Activated CD8-positive, alpha-beta memory T cell treated with anti-CD3 and anti-CD28 coated beads for 4 hours (primary cell): ENCODE data around the gene EEFSEC.

Experiments
- DNase-seq, 2 donors: peaks; one replicate each; pipeline ENCODE4 v3.0.0-alpha.2; 2020; ENCODE audit warnings: low read depth in 2 of 2

The EEFSEC gene, protein sequence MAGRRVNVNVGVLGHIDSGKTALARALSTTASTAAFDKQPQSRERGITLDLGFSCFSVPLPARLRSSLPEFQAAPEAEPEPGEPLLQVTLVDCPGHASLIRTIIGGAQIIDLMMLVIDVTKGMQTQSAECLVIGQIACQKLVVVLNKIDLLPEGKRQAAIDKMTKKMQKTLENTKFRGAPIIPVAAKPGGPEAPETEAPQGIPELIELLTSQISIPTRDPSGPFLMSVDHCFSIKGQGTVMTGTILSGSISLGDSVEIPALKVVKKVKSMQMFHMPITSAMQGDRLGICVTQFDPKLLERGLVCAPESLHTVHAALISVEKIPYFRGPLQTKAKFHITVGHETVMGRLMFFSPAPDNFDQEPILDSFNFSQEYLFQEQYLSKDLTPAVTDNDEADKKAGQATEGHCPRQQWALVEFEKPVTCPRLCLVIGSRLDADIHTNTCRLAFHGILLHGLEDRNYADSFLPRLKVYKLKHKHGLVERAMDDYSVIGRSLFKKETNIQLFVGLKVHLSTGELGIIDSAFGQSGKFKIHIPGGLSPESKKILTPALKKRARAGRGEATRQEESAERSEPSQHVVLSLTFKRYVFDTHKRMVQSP

DNA sequence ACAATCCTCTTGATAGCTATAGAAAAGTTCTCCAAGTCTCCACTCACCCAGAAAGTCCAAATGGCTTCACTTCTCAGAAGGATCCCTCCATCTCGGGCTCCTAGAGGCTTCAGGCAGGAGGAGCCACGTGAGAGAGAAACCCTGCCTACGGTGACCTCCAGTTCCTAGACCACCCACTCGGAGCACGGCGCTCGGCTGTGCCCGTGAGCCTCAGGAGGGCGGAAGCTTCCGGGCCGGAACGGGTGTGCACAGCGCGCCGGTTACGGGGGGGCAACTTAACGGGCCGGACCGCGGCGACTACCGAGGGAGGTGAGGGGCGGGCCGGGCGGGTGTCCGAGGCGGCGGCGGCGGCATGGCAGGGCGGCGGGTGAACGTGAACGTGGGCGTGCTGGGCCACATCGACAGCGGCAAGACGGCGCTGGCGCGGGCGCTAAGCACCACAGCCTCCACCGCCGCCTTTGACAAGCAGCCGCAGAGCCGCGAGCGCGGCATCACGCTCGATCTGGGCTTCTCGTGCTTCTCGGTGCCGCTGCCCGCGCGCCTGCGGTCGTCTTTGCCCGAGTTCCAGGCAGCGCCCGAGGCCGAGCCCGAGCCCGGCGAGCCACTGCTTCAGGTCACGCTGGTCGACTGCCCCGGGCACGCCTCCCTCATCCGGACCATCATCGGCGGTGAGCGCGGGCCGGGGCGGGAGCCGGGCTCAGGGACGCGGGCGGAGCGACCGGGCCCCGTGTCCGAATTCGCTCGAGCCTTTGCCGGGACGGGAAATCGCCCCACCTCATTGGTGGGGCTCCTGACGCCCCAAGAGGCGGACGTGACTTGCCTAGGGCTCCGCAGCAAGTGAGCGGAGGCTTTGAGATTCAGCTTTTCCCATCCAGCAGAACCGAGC is at the start of gene EEFSEC:
EEFSEC (plus strand) TSS at position 326 of the 886 bp plus-strand sequence; CDS start at position 353, 27 bp downstream.
- peak; percentile 64 to 71 for DNase-seq

DNA sequence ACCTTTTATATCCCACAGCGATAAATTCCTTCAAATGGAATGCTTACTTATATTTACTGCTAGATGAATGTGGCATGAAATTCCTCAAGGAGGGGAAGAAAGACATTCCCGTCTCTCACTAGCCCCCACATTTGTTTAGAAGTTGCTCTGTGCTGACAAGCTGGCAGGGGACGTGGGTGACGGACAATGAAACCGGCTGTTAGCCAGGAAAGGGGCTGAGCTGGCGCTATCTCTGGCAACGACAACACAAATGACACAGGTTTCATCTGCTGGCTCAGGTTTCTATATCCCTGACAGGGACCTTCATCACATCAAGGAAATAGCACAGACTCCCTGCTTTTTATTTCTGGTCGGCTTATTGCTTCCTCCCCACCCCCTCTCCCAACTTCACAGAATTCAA is 45.4 kb upstream of the EEFSEC start:
- no peak for DNase-seq

DNA sequence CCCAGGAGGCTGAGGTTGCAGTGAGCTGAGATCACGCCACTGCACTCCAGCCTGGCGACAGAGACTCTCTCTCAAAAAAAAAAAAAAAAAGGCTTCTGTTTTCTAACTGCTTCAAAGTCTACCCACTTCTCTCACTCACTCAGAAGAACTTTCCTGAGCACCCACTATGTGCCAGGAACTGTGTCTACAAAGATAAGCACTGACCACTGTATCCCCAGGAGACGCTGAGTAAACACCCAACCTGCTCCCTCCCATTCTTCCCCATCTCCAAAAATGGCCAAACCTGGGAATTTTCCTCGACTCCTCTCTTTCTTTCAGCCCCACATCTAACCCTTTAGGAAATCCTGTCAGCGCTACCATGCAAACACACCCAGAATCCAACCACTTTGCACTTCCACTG is 42.1 kb upstream of the EEFSEC start:
- DNase-seq, result no peak

DNA sequence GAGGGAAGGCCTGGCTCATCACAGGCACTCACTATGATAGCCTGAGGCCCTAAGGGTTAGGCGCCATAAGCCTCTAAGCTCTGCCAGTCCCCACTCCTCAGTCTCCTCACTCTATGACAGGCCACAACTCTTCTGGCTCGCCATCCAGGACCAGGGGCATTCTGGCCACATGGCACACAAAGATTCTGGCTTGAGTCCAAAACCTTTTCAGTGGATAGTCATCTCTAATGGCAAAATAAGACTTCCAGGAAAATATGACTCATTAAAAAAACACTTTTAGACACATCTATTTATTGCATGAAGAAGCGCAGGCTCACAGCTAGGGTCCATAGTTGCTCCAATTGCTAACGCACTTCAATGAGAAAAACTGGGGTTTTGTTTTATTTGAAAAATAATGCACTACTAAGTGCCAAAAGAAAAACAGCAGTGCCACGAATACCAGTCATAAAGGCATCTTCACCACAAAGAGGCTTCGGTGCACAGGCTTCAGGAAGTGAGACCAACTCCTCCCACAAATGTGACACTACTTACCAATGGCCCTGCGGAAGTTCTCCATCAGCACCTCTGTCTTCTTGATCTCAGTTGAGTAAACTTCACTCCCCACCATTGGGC is 40.8 kb upstream of the EEFSEC start:
- no peak for DNase-seq

DNA sequence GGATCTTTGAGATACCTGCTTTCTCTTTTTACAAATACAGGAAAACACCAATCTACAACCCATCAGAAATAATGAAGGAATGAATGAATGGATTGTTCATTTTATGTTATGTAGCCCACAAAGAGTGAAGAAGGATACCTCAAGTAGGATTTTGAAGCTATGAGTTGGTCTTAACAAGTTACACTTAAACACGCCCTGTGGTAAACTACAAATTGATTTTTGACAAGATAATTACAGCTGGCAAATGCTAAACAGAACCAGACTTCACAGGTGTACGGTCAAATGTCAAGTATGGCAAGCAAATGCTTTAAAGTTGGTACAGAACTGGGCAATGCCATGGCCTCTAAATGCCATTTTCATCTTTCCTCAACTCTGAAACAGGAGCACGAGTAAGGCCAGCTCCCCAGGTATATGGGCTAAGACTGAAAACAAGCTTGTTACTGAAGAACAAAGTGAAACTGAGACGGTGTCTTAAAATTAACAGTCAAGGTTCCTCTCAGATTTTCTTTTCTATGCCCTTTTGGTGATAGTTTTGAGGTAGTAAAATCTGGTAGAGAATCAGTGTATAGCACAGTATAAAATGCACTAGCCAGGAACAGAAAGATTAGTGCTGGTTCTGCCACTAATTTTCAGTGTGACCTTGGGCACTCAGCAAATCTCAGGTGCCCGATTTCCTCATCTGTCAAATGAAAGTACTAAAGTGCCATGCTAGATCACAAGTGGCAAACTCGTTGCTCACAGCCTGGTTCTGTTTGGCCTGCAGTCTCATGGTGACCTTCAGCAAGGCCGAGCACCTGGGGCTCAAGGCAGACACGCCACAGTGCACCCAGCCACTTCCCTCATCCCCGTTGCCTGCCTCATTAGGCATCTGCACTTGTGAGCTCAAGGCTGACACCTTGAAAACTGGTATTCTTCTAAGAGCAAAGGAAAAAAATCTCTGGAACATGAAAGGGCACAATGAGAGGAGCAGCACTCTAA is 39.2 kb upstream of the EEFSEC start:
- DNase-seq, result no peak

DNA sequence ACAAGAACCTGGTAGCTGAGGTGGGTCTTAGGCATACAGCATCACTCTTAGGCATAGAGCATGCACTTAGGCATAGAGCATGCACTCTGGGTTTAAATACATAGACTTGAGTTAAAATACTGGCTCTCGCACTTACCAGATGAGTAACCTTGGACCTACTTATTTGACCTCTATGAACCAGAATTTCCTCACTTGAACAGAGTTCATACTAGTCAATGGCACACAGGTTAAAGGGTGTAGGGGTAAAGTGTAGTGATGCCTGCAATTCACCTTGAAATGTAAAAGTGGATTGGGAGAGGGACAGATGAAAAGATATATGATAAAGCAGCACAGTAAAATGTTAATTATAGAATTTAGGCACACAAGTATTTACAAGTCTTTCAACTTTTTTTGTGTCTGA is 31.3 kb upstream of the EEFSEC start:
- no peak for DNase-seq

DNA sequence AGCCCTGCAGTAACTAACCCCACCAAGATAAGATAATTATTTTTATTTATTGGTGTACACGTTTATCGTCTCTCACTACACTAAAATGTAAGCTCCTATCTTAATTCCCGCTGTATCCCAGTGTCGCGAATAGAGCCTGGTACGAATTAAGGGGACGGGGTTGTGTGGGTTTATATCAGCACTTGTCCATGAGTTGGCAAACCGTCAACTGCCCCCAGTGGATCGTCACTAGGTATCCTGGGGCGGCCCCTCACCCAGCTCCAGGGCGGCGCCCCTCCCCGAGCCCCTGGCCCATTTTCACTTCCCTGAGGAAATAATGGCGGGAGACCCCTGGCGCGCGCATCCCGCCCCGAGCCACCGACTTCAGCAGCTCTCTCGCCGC is 30.1 kb upstream of the EEFSEC start:
- DNase-seq, result no peak

DNA sequence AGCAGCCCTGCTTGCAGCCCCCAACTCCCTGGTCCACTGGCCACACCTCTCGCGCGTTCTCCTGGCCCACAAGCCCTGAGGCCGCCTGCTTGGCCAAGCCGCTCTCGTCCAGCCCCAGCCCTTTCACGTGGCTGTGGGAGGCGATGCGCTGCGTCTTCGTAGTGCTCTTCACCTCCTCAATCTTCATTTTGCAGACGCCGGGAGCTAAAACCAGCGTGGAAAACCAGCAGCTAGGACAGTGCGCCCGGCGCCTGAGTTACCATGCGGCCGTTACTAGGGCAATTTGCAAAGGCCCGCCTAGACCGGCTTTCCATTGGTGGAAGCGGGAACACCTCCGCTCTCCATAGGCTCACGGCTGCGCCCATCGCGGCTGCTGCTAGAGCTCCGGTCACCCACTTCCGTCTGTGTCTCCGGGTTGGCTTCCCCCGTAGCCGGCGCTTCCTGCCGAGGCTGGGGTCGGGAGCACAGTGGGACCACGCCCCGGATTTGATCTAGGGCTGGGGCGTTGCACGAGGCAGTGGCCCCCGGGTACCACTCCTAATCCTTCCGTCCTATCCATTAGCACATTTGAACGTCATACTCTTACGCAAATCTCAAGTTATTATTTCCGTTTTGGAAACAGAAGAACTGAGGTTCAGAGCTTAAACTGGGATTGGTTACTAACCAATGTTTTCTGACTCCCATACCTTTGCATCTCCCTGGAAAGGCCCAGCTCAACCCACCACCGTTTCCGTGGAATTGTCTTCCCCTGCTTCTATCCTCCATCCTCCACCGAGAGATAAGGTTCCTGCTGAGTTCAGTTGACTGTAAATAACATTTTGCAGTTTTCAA is 29.5 kb upstream of the EEFSEC start, which contains the start of gene RUVBL1:
RUVBL1 (minus strand) TSS at position 275 of the 831 bp plus-strand sequence; CDS start at position 187, 88 bp downstream.
- peak; percentile 90 to 94 for DNase-seq

DNA sequence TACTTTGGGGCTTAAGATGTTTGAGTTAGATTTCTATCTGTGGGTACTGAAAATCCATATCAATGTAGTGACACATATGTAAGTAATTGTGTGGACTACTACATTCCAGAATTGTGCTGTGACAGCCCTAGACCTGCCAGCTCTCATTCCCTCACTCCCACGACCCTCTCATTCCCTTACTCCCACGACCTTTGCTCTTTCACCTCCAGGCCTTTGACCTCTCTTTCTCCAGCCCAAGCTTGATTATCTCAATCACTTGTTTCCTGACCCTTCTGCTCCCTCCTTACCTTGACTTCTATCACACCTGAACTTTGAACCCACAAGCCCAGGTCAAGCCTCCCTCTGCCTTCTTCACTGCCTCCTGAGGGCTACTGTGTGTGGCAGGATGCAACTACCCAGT is 26.0 kb upstream of the EEFSEC start:
- DNase-seq, result no peak

DNA sequence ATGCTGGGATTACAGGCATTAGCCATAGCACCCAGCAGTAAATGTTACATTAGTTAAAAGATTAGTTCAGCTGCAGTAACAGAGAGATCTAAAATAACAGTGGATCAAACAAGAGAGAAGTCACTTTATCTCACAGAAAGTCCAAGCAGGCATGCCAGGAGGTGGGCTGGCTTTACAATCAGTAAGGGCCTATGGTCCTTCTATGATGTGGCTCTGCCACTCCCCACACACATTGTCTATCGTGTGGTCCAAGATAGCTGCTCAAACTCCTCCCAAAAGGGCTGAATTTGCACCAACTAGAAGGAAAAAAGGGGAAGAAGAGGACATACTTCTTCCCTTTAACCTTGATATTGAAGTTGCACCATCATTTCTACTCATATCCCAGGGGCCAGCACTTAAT is 25.0 kb upstream of the EEFSEC start:
- no peak for DNase-seq

DNA sequence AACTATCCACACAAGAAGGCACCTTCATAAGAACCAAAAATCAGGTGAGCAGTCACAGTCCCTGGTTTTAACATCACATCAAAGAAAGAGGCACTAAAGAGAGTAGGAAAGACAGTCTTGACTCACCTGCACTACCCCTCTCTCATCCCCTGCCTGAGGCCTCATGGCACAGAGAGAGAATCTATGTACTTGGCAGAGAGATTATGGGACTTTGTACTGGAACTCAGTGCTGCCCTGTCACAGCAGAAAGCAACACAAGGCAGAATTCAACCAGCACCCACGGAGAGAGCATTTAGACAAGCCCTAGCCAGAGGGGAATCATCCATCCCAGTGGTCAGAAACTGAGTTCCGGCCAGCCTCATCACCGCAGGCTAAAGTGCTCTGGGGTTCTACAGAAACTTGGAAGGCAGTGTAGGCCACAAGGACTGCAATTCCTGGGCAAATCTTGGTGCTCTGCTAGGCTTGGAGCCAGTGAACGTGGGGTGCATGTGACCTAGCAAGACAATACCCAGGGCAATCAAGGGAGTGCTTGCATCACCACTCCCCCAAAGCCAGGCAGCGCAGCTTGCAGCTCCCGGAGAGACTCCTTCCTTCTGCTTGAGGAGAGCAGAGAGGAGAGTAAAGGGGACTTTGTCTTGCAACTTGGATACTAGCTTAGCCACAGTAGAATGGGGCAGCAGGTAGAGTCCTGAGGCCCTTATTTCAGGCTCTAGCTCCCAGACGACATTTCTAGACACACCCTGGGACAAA is 21.2 kb upstream of the EEFSEC start:
- DNase-seq, result no peak

DNA sequence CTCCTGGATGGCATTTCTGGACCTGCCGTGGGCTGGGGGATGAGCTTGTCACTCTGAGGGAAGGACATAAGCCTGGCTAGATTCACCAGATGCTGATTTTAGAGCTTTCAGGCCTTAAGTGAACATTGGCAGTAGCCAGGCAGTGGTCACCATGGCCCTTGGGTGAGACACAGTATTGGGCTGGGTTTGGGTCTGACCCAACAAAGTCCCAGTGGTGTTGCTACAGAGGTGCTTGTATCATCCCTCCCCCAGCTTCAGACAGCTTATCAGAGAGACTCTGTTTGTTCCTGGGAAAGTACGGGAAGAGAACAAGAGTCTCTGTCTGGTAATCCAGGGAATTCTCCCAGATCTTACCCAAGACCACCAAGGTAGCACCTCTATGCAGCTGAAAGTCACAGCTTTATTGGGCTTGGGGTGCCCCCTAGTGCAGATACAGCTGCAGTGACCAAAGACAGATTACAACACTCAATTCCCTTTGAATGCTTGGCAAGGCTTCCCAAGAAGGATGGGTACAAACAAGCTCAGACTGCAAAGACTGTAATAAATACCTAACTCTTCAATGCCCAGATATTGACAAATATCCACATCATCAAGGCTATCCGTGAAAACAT is 19.9 kb upstream of the EEFSEC start:
- no peak for DNase-seq

DNA sequence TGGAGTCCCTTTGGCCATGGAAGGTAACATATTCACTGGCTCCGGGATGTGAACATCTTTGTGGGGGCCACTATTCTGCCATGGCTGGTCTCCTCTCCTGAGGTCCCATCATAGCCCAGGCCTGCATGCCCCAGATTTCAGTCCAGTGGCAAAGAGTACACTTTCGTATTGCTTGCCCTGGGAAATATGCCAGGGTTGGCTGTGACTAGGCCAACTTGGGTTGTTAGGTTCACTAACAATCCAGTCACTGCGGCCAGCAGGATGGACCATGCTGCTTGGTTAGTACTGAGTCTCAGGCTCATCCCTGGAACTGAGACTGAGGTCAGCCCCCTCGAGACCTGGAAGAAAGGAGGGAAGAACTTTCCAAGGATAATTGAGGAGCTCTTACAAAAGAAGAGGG is 9.8 kb upstream of the EEFSEC start:
- DNase-seq, result no peak

DNA sequence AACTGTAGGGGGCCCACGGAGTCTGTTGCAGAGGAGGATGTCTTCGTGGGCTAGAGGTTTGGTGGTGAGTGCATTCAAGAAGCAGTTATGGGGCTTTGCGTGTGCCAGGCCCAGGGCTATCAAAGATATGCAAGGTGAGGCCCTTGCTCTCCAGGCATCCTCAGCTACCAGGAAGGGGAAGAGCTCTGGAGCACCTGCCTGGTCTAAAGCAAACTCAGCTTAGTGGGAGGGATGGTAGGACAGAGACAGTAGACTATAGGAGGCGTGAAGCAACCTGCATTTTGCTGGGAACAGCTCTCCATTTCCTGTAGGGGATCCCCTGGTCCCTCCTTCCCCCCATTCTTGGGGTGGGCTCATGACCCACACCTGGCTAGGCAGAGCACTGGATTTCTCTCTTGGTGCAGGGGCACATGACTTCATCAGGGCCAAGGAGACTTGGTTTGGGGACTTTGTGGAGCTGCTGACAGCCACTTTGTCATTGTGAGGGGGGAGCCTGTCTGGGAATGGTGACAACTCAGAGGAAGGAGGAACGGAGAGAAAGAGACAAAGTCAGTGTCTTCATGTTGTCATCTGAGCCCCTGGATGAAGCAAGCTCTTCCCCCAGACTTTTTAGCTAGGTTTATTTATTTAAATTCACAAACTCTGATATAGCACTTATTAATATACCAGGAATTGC is 8.6 kb upstream of the EEFSEC start:
- no peak for DNase-seq

DNA sequence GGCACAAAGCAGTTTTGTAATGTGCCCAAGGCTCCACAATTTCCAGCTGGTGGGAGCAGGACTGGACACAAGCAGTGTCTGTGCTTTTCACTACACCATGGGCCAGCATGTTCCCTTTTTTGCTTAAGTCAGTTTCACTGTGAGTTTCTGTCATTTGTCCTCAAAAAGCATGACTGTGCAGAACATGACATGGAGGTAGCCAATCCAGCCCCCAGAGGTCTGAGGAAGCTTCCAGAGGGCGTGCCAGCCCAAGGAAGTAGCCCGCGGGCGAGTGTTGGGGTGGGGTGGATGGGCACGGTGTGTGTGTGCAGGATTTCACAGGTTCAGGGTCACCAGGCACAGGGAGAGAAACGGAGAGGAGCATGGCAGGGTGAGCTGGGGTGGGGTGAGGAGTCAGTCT is 8.0 kb upstream of the EEFSEC start:
- no peak for DNase-seq

DNA sequence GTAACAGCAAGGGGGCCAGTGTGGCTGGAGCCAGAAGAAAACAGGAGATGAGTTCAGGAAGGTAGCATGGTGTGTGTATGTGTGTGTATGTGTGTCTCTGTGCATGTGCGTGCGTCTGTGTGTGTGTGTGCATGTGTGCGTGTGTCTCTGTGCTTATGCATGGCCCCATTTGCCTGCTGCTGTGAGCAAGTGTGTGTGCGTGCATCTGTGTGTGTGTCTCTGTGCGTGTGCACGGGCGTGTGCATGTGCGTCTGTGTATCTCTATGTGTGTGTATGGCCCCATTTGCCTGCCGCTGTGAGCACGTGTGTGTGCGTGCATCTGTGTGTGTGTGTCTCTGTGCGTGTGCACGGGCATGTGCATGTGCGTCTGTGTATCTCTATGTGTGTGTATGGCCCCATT is 7.1 kb upstream of the EEFSEC start:
- no peak for DNase-seq

DNA sequence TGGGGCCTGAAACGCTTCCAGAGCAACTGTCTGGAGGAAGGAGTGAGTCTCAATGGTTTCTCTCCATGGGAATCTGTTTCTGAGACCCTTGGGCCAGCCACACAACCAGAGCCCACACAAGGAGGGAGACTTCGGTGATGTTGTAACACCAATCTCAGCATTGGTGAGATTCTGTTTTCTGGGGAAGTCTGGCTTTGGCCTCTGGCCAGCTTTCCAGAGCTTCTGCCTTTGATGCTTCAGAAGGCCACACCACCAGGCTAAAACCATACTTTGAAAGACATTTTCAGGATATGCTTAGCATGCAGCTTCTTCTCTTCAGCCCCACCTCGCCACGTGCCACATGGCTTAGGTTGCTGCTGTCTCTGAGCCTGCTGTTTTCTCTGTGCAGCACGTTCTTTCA is 3.6 kb upstream of the EEFSEC start:
- no peak for DNase-seq

DNA sequence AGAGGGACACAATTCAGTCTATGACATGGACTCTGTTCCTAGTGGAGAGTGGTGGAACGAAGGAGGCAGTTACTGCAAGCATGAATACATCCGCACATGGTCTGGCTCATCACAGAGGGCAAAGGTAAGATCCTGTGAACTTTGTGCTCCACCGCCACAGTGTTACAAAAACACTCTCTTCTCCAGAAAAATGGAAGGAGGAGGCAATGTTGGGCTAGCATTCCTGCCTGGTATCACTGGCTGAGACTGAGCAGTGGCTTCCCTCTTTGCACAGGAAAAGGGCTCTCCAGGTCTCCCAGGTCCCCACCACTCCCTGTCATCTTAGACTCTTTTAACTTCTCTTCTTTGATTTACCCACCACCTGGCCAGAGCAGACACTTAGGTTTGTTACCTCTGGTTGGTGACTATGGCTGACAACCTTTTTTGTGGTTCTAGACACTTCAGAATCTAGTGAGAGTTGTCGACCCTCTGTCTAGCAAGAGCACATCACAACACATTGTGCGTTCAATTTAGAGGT is 1.5 kb upstream of the EEFSEC start:
- no peak for DNase-seq
